OCI-LY1 (cell line): Measurements from ENCODE around the gene CRTC3.
"Not testable (repeated sequence)": the region's sequence is repeated elsewhere in the genome, so short reads cannot be mapped to it uniquely, and the experiment has no call there.

Source experiments
- CTCF ChIP-seq: fragments of 200-600 bp; sonication (generic), shearing (Covaris generic); IDR thresholded peaks from 2 replicates; pipeline ENCODE4 v1.5.1; 2017; ENCODE audit warnings: mild to moderate bottlenecking, antibody characterized with exemption, low read length, moderate library complexity, mixed read lengths
- EZH2 ChIP-seq: fragments of 200-600 bp; sonication (generic), shearing (Covaris generic); IDR thresholded peaks from 2 replicates; pipeline ENCODE4 v1.8.0; 2017; ENCODE audit warnings: borderline replicate concordance, mixed run types, mild to moderate bottlenecking, antibody characterized with exemption, low read length, moderate library complexity, mixed read lengths

- not testable (repeated sequence) for TF ChIP-seq CTCF, EZH2
These were observed 159.7 kb downstream of the CRTC3 start for GRCh38 chr15:90689326-90689961.
